GM12875 (cell line): ENCODE results near the gene MYO7A.
"Not testable (repeated sequence)": the region's sequence is repeated elsewhere in the genome, so short reads cannot be mapped to it uniquely, and the experiment has no call there.

Source experiments
- H3K4me3 ChIP-seq: one replicate; pipeline ENCODE4 v1.5.1; 2011; ENCODE audit warnings: low read depth, low read length, control low read depth
- TF ChIP-seq, protein P1 (sequence below): IDR thresholded peaks from 2 replicates; pipeline ENCODE4 v1.5.1; 2011; ENCODE audit warnings: low read depth, mild to moderate bottlenecking, control low read depth, inconsistent platforms, low read length, moderate library complexity, borderline replicate concordance; ENCODE audit not compliant: insufficient read depth

Gene MYO7A

DNA sequence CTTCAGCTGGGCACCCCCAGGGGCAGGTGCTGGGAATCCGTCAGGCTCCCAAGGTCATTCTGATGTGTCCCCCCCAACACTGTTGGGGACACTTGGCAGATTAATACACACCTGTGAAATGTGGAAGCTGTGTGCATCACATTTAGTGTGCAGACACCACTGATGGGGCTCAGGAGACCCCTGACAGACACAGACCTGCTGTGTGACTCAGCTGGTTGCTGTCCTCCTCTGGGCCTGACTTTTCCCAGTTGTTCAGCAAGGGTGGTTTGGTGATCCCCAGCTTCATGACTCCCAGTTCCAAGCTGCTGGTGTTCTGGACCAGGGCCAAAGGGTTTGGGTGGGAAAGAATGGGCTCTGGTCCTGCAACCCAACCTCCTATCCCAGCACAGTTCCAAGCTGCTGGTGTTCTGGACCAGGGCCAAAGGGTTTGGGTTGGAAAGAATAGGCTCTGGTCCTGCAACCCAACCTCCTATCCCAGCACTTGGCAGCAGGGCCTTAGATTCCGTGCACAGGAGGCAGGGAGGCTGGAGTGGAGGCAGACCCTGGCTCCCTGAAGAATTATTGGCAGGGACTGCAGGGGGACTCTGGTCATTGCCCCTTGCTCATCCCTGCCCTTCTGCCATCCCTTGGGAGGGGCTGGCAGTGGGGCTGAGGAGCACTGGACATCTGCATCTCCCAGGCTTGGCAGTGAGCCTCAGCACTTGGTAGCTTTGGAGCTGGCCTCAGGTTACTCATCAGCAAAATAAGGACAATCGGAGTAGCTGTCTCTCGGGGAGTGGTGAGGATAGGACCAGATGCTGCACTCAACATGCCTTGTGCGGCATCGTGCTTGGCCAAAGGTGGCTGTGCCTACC, 33.8 kb upstream of the MYO7A start:
- no peak overlapping the region for H3K4me3 ChIP-seq
- TF ChIP-seq, protein P1, sequence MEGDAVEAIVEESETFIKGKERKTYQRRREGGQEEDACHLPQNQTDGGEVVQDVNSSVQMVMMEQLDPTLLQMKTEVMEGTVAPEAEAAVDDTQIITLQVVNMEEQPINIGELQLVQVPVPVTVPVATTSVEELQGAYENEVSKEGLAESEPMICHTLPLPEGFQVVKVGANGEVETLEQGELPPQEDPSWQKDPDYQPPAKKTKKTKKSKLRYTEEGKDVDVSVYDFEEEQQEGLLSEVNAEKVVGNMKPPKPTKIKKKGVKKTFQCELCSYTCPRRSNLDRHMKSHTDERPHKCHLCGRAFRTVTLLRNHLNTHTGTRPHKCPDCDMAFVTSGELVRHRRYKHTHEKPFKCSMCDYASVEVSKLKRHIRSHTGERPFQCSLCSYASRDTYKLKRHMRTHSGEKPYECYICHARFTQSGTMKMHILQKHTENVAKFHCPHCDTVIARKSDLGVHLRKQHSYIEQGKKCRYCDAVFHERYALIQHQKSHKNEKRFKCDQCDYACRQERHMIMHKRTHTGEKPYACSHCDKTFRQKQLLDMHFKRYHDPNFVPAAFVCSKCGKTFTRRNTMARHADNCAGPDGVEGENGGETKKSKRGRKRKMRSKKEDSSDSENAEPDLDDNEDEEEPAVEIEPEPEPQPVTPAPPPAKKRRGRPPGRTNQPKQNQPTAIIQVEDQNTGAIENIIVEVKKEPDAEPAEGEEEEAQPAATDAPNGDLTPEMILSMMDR: no peak

DNA sequence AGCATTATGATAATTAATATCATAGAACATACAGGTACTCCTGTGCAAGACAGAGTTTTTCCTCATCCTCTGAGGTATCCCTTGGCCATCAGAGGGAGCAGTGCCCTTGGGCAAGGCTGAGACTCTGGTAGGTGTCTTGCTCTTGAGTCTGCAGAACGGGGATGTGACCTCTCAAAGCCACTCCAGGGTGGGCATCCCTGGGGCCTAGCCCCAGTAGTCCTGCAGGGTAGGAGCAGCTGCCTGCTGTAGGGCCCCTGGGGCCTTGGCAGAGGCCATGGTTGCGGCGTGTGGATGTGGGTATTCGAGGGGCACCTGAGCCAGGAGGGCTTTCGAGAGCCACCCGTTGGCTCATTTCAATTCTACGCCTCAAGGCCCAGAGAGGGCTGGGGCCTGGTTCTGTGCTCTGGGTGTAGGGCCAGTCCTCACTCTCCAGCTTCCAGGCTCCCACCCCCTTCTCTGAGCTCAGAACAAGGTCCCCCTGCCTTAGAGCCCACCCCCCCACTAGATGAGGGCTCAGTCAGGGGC, 33.1 kb upstream of the MYO7A start:
- H3K4me3 ChIP-seq: no peak overlapping the region
- TF ChIP-seq, protein P1: no peak

GRCh38 chr11:77095551-77096490, 32.2 kb upstream of the MYO7A start:
- TF ChIP-seq, protein P1: no peak
- H3K4me3 ChIP-seq: no peak overlapping the region

DNA sequence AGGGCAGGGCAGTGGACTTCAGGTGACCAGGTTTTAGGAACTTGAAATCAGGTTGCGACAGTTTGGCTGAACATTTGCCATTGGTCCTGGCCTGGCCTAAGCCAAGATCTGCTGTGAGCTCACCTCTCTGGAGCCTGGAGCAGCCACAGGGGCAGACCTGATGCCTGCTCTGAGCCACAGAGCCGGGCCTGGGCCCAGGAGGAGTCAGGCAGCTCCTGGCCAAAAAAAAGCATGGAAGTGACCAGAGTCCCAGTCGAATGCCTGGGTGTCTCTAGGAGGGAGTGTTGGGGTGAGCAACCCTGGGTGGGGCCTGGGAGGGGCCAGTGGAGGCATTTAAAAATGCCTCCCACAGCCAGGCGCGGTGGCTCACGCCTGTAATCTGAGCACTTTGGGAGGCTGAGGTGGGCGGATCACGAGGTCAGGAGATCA, 31.4 kb upstream of the MYO7A start:
- no peak overlapping the region for H3K4me3 ChIP-seq
- TF ChIP-seq, protein P1: no peak

DNA sequence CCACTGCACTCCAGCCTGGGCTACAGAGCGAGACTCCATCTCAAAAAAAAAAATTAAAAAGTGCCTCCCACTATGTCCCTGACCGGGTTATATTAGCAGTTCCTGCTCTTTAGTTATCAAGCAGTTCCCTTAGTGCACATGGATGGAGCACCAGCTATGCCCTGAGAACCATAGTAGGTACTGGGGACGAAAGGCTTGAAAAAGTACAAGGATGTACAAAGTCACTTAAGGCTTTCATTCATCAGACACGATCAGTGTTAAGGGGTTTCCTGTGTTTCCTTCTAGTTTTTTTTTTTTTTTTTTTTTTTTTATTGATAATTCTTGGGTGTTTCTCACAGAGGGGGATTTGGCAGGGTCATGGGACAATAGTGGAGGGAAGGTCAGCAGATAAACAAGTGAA, 30.9 kb upstream of the MYO7A start:
- H3K4me3 ChIP-seq: not testable (repeated sequence)

- TF ChIP-seq, protein P1: no peak
- no peak overlapping the region for H3K4me3 ChIP-seq
Observed at GRCh38 chr11:77100166-77101042, 27.6 kb upstream of the MYO7A start.
